HEK293T (cell line): ENCODE measurements around the gene METAP1D.
"Not testable (repeated sequence)": the region's sequence is repeated elsewhere in the genome, so short reads cannot be mapped to it uniquely, and the experiment has no call there.

Source experiments
- CTCF ChIA-PET: fragments of 350-600 bp; formaldehyde crosslinking; extraction: SDS; loops from one replicate; lab custom pipeline; 2021; ENCODE audit warnings: antibody characterized with exemption, inconsistent platforms; lab: Yijun Ruan, JAX
- POLR2A ChIA-PET: fragments of 350-600 bp; formaldehyde crosslinking; extraction: SDS; loops from one replicate; lab custom pipeline; 2020; ENCODE audit warnings: antibody characterized with exemption, inconsistent platforms; lab: Yijun Ruan, JAX
- DNase-seq: peaks from one replicate; pipeline ENCODE4 v3.0.0; 2012; ENCODE audit warnings: mixed read lengths; ENCODE audit errors: extremely low spot score
- ARNT ChIP-seq: fragments of 450-650 bp; IDR thresholded peaks from 2 replicates; pipeline ENCODE4 v1.6.1; 2017; ENCODE audit warnings: mild to moderate bottlenecking
- BHLHE40 ChIP-seq: fragments of 450-650 bp; IDR thresholded peaks from 2 replicates; pipeline ENCODE4 v1.6.1; 2016; ENCODE audit warnings: mild to moderate bottlenecking, moderate library complexity, borderline replicate concordance
- CTBP1 ChIP-seq: fragments of 450-650 bp; IDR thresholded peaks from 2 replicates; pipeline ENCODE4 v1.6.1; 2016; ENCODE audit warnings: borderline replicate concordance
- ELF4 ChIP-seq: fragments of 450-650 bp; IDR thresholded peaks from 2 replicates; pipeline ENCODE4 v1.6.1; 2017; ENCODE audit warnings: antibody characterized with exemption
- FOXA1 ChIP-seq: fragments of 450-650 bp; IDR thresholded peaks from 2 replicates; pipeline ENCODE4 v1.6.1; 2016; ENCODE audit warnings: mild to moderate bottlenecking
- FOXK2 ChIP-seq: fragments of 450-650 bp; IDR thresholded peaks from 2 replicates; pipeline ENCODE4 v1.6.1; 2016; ENCODE audit warnings: mild to moderate bottlenecking
- FOXM1 ChIP-seq: fragments of 450-650 bp; IDR thresholded peaks from 2 replicates; pipeline ENCODE4 v1.6.1; 2017; ENCODE audit warnings: mild to moderate bottlenecking, borderline replicate concordance
- HDGF ChIP-seq: fragments of 450-650 bp; IDR thresholded peaks from 2 replicates; pipeline ENCODE4 v1.6.1; 2017; ENCODE audit warnings: antibody characterized with exemption, borderline replicate concordance
- L3MBTL2 ChIP-seq: fragments of 450-650 bp; conservative IDR thresholded peaks from 2 replicates; pipeline ENCODE4 v1.6.1; 2016; ENCODE audit warnings: mild to moderate bottlenecking
- LEF1 ChIP-seq: fragments of 450-650 bp; IDR thresholded peaks from 2 replicates; pipeline ENCODE4 v1.6.1; 2017; ENCODE audit warnings: mild to moderate bottlenecking, borderline replicate concordance
- NFRKB ChIP-seq: fragments of 450-650 bp; IDR thresholded peaks from 2 replicates; pipeline ENCODE4 v1.6.1; 2016; ENCODE audit warnings: mild to moderate bottlenecking, moderate library complexity
- SP1 ChIP-seq: fragments of 450-650 bp; IDR thresholded peaks from 2 replicates; pipeline ENCODE4 v1.6.1; 2017
- SUZ12 ChIP-seq: fragments of 450-650 bp; IDR thresholded peaks from 2 replicates; pipeline ENCODE4 v1.6.1; 2016; ENCODE audit warnings: mild to moderate bottlenecking
- TARDBP ChIP-seq: fragments of 450-650 bp; IDR thresholded peaks from 2 replicates; pipeline ENCODE4 v1.6.1; 2016
- ZNF384 ChIP-seq: fragments of 450-650 bp; IDR thresholded peaks from 2 replicates; pipeline ENCODE4 v1.6.1; 2016
- TF ChIP-seq, protein P1 (sequence below): fragments of 450-650 bp; IDR thresholded peaks from 2 replicates; pipeline ENCODE4 v1.6.1; 2016

The METAP1D gene

GRCh38 chr2:172065111-172065510 lies 65.4 kb downstream of the METAP1D start:
- POLR2A ChIA-PET: no interaction called here
- TF ChIP-seq ARNT (no peak), FOXK2 (no peak), ELF4 (no peak), SUZ12 (no peak), CTBP1 (no peak), BHLHE40 (no peak), LEF1 (no peak), FOXM1 (no peak), L3MBTL2 (no peak), HDGF (no peak), NFRKB (no peak), FOXA1 (no peak), SP1 (no peak), ZNF384 (no peak), TARDBP (no peak)
- TF ChIP-seq, protein P1, sequence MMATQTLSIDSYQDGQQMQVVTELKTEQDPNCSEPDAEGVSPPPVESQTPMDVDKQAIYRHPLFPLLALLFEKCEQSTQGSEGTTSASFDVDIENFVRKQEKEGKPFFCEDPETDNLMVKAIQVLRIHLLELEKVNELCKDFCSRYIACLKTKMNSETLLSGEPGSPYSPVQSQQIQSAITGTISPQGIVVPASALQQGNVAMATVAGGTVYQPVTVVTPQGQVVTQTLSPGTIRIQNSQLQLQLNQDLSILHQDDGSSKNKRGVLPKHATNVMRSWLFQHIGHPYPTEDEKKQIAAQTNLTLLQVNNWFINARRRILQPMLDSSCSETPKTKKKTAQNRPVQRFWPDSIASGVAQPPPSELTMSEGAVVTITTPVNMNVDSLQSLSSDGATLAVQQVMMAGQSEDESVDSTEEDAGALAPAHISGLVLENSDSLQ: no peak
- CTCF ChIA-PET: no interaction called here
- DNase-seq: no peak

- TF ChIP-seq ZNF384 (no peak), HDGF (no peak), LEF1 (no peak), ARNT (no peak), ELF4 (no peak), L3MBTL2 (no peak), SP1 (no peak), FOXA1 (no peak), NFRKB (no peak), SUZ12 (no peak), BHLHE40 (no peak), CTBP1 (no peak), TARDBP (no peak), FOXM1 (no peak), FOXK2 (no peak)
- TF ChIP-seq, protein P1: no peak; the same call in none of the 2 replicates
- CTCF ChIA-PET: no interaction called here
- POLR2A ChIA-PET: interaction anchor here (1.3 to 1.6 kb wide), 2 partner anchors 19 to 30 kb away, joined by 4 to 6 read pairs; partner anchors contain the start of gene DLX1
- no peak for DNase-seq
These were observed 66.7 kb downstream of the METAP1D start for GRCh38 chr2:172066394-172066886.

DNA sequence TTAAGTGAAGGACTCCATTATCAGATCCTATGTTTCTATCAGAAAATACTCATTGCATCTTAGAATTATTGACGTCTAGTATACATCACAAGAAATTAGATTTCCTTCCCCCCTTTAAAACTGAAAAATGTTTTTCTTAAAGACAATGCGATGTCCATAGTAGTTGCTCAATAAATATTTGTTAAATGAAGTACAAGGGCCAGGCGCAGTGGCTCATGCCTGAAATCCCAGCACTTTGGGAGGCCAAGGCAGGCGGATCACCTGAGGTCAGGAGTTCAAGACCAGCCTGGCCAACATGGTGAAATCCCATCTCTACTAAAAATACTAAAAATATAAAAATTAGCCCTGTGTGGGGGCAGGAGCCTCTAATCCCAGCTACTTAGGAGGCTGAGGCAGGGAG lies 68.2 kb downstream of the METAP1D start:
- CTCF ChIA-PET, POLR2A ChIA-PET, DNase-seq: not testable (repeated sequence)

DNA sequence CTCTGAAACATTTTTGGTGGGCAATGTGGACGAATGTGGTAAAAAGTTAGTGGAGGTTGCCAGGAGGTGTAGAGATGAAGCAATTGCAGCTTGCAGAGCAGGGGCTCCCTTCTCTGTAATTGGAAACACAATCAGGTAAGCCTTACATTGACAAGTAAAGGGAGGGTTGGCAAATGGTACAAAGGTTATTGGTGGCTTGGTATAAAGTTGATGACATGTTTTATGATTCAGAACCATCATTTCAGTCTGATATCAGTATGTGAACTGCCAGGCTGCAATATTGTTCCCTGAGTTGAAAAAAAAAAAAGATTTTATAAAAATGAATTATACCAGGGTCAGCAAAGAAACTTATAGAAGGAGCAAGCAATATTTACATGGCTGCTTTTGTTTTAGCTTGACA lies 71.2 kb downstream of the METAP1D start:
- TF ChIP-seq FOXK2 (no peak), BHLHE40 (no peak), LEF1 (no peak)
- DNase-seq: no peak
- CTCF ChIA-PET: no interaction called here
- POLR2A ChIA-PET: no interaction called here

GRCh38 chr2:172072303-172072702 lies 72.5 kb downstream of the METAP1D start:
- no peak for DNase-seq
- ChIA-PET POLR2A (interaction anchor here (1.3 kb wide), 1 partner anchor 23 kb away, joined by 4 read pairs; no protein-coding TSS in a partner anchor), CTCF (interaction anchor here (1.1 to 1.9 kb wide), 2 partner anchors 9 to 19 kb away, joined by 3 to 4 read pairs; no protein-coding TSS in a partner anchor)
- TF ChIP-seq SP1 (no peak), BHLHE40 (no peak), TARDBP (no peak), L3MBTL2 (no peak), ARNT (no peak), FOXK2 (no peak), ELF4 (no peak), ZNF384 (no peak), LEF1 (no peak), FOXM1 (no peak), FOXA1 (no peak), CTBP1 (no peak), NFRKB (no peak)

GRCh38 chr2:172072706-172073105 lies 73.0 kb downstream of the METAP1D start:
- DNase-seq: no peak
- ChIA-PET POLR2A (interaction anchor here (0.6 to 1.3 kb wide), 2 partner anchors 15 to 23 kb away, joined by 3 to 4 read pairs; no protein-coding TSS in a partner anchor), CTCF (interaction anchor here (0.5 to 1.9 kb wide), 3 partner anchors 9 to 100 kb away, joined by 3 to 4 read pairs (median 4); no protein-coding TSS in a partner anchor)
- TF ChIP-seq BHLHE40 (no peak), FOXK2 (no peak), L3MBTL2 (no peak), HDGF (no peak), LEF1 (no peak), SP1 (no peak), ZNF384 (no peak), ELF4 (no peak), FOXA1 (no peak), FOXM1 (no peak), ARNT (no peak), SUZ12 (no peak), CTBP1 (no peak)
- TF ChIP-seq, protein P1: no peak
